NB4 (cell line): ENCODE results near the gene CNTFR.

Experiments
- DNase-seq: peaks from one replicate; pipeline ENCODE4 v3.0.0; 2010; ENCODE audit warnings: low read depth
- H3K4me3 ChIP-seq: one replicate; pipeline ENCODE4 v1.5.1; 2011; ENCODE audit warnings: mild to moderate bottlenecking, low read depth, low read length, moderate library complexity
- CTCF ChIP-seq: IDR thresholded peaks from one replicate; pipeline ENCODE4 v1.5.1; 2012; ENCODE audit warnings: low read depth, low read length
- MAX ChIP-seq: IDR thresholded peaks from 2 replicates; pipeline ENCODE4 v1.6.1; 2011; ENCODE audit warnings: low read depth, low read length
- MYC ChIP-seq: IDR thresholded peaks from 2 replicates; pipeline ENCODE4 v1.6.1; 2011; ENCODE audit warnings: low read depth, low read length
- POLR2A ChIP-seq: IDR thresholded peaks from 2 replicates; pipeline ENCODE4 v1.6.1; 2011; ENCODE audit warnings: mild to moderate bottlenecking; ENCODE audit not compliant: insufficient read length; ENCODE audit errors: extremely low read depth

CNTFR gene

GRCh38 chr9:34556949-34557348 is 32.6 kb downstream of the CNTFR start:
- DNase-seq: no peak
- TF ChIP-seq MAX (no peak), POLR2A (no peak), CTCF (no peak), MYC (no peak)
- no peak overlapping the region for H3K4me3 ChIP-seq

- DNase-seq: no peak
- TF ChIP-seq MAX (no peak), CTCF (no peak), POLR2A (no peak), MYC (no peak)
- no peak overlapping the region for H3K4me3 ChIP-seq
These were observed 33.5 kb downstream of the CNTFR start for GRCh38 chr9:34555936-34556525.

GRCh38 chr9:34555500-34555899 is 34.0 kb downstream of the CNTFR start:
- H3K4me3 ChIP-seq: no peak overlapping the region
- TF ChIP-seq CTCF: no peak
- TF ChIP-seq MYC: no peak
- TF ChIP-seq POLR2A: no peak
- TF ChIP-seq MAX: no peak
- no peak for DNase-seq

- no peak for DNase-seq
These were observed 34.5 kb downstream of the CNTFR start for GRCh38 chr9:34555002-34555348.

GRCh38 chr9:34554211-34555001 is 35.1 kb downstream of the CNTFR start:
- peak; percentile 4 for TF ChIP-seq CTCF
- TF ChIP-seq MAX: no peak
- peak; percentile 87 for DNase-seq
- H3K4me3 ChIP-seq: no peak overlapping the region

More at GRCh38 chr9:34555002-34555348, 34.5 kb downstream of the CNTFR start:
- TF ChIP-seq CTCF (no peak), POLR2A (no peak), MAX (no peak), MYC (no peak)
- H3K4me3 ChIP-seq: no peak overlapping the region
